HG02588 (cell line): ENCODE measurements around the gene YIPF2.
"Not testable (repeated sequence)": the region's sequence is repeated elsewhere in the genome, so short reads cannot be mapped to it uniquely, and the experiment has no call there.

ENCODE experiments used
- ATAC-seq: cut with Tn5 transposase; IDR thresholded peaks from one replicate; pipeline ENCODE4 v1.9.1; 2021; ENCODE audit warnings: mild to moderate bottlenecking, moderate library complexity; ENCODE audit not compliant: unreplicated experiment

The YIPF2 gene

GRCh38 chr19:10877608-10878007 lies 50.8 kb downstream of the YIPF2 start:
- not testable (repeated sequence) for ATAC-seq

DNA sequence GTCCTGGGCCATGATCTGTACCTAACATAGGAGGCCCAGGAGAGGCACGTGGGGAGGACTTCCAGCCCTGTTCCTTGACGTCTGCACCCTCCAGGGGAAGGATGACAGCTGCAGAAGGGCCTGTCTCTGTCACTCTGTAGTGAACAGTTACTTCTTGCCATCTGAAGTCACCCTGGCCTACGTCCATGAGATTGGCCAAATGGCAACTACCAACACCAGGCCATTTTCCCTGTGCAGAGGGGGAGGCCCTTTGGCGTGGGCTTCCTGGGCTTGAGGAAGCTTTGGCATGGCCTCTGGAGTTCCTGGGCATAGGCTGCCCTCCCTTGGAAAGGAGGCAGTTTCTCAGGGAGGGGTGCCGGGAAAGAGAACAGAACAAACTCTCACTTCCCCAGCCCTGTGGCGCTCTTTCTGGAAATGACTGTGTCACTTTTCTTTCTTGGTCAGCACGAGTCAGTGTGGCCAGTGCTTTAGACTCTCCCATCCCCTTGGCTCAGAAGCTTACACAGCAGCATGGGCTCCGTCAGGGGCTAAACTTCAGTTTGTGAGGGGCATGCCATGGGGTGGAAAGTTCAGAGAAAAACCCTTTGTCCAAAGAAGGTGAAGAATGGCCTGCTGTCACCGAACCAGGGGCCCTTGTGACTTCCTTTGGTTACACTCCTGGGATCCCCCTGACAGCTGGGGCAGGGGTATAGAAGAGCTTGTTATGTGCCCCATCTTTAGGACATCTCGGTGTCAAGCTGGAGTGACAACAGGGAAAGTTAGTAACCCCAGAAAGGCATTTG lies 51.8 kb downstream of the YIPF2 start:
- ATAC-seq: peak; percentile 43

DNA sequence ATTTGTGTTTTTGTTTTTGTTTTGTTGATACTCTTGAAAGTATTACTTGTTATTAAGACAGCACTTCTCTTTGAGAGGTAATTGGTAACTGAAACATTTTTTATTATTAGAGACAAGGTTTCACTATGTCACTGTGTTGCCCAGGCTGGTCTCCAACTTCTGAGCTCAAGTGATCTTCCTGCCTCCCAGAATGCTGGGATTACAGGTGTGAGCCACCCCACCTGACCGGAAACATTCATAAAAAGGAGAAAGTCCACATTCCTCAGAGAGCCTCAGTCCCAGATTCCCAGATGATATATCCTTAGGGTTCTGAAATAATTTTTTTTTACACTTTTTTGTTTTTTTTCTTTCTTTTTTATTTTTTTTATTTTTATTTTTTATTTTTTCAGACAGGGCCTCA lies 54.4 kb downstream of the YIPF2 start:
- ATAC-seq: no peak

GRCh38 chr19:10872546-10873107 lies 55.8 kb downstream of the YIPF2 start:
- ATAC-seq: no peak
